ENCODE measurements around the gene NUP210.

The NUP210 gene

DNA sequence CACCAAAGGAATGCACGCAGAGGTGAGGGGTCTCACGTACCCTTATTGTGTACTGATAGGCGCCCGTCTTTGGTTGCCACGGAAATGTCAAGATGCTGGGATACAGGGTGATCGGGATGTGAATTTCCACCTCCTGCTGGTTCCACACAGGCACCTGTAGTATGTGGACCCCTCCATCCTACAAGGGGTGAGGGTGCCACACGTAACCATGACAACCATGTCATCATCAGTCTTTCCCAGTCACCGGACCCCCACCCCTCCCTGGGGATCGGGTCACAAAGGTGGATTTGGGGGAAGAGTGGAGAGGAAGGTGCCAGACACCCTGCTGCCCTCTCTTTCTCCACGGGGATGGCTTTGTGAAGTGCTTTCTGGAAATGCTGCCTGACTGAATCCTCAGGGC lies 44.7 kb downstream of the NUP210 start:
- no peak for DNase-seq (ENCODE audit: low read depth)

DNA sequence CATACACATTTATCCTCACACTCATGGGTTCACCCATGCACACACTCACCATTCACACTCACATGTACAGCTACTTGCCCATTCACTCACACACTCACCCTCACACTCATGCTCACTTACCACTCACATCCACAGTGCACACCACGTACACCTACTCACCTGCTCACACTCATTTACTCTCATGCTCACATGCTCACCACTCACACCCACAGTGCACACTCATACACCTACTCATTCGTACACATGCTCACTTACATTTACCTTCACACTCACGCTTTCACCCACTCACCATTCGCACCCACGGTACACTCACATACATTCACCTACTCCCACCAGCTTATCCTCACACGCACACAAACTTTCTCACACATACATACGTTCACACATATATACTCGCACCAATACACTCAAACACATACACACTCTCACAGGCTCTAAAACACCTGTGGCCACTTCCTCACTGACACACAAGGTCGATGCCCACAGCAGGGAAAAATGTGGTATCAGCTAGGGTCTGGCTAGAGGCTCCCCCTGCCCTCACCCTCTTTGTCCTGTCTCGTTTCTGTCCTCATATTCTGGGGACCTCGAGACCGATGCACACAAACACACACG lies 46.0 kb downstream of the NUP210 start:
- no peak for DNase-seq (ENCODE audit: low read depth)

GRCh38 chr3:13372656-13373055 lies 47.5 kb downstream of the NUP210 start:
- no peak for DNase-seq (ENCODE audit: low read depth)

DNA sequence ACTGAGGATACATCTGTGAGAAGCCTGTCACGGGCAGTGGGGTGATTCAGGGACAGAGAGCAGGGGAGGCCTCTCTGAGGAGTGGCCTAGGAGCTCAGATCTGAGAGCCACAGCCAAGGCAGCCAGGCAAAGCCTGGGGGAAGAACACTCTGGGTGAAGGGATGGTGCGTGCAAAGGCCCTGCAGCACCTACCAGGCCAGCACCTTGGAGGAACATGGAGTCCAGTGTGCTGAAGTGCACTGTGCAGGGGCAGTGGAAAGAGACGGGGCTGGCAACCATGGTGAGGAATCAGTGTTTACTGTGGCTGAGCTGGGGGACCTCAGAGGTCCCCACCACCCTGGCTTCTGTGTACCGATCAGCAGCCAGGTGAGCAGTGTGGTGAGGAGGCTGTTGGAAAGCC lies 48.0 kb downstream of the NUP210 start:
- no peak for DNase-seq (ENCODE audit: low read depth)

DNA sequence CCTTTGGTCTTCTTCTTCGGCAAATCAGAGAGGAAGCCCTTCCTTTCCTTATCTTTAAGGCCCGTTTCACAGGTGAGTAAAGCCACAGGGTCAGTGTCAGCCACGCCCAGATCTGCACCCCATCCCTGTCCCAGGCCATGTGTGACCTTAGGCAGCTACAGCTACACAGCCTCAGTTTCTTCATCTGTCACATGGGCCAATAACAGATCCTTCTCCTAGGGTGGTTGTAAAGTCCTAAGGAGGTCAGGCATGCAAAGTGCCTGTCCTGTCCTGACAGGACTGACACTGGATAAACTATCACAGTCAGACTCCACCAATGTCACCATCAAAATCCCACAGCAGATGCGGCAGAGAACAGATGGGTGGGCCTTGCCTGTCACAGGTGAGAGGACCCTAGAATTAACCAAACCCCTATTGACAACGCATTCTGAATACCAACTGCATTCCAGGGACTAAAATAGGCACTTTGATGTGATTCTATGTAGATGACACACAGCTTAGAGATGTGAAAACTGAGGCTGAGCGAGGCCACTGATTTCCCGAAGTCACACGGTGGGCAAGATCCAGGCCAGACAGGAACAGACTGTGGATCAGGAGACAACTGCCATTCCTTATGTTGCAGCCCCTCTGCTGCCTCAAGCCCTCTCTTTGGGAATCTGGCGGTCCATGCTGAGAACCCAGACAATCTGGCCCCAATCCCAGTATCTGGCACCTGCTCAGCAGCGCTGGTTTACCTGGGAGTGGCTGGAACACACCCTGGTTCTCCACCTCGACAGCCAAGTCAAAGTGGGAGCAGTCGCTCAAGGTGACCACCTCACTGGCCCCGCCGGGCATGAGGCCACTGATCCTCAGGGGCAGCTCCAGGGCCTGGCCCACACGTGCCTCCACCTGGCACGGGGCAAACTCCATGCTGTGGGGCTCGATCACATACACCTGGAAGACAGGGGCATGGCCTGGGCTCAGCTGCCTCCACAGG lies 48.7 kb downstream of the NUP210 start:
- no peak for DNase-seq (ENCODE audit: low read depth)

GRCh38 chr3:13370609-13371008 lies 49.5 kb downstream of the NUP210 start:
- DNase-seq (ENCODE audit: low read depth), result no peak

DNA sequence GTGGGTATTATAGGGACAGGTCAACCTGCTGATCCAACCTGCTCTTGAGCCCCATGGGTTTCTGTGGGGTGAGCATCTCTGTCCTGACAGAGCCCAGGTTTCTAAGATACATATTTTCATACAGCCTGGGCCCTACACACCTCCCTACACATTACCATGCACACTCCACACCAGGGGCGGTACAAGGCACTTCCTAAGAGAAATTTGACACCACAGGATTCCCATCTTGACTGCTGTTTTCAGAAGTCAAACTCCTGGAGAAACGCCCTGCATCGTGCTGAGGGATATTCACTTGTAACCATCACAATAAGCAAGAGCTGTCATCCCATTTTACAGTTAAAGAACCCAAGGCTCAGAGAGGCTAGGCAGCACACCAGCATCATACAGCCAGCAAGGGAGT lies 50.1 kb downstream of the NUP210 start:
- DNase-seq (ENCODE audit: low read depth), result no peak

- no peak for DNase-seq (ENCODE audit: low read depth)
These were observed 51.3 kb downstream of the NUP210 start for GRCh38 chr3:13368834-13369233.

GRCh38 chr3:13367728-13368127 lies 52.4 kb downstream of the NUP210 start:
- no peak for DNase-seq (ENCODE audit: low read depth)

DNA sequence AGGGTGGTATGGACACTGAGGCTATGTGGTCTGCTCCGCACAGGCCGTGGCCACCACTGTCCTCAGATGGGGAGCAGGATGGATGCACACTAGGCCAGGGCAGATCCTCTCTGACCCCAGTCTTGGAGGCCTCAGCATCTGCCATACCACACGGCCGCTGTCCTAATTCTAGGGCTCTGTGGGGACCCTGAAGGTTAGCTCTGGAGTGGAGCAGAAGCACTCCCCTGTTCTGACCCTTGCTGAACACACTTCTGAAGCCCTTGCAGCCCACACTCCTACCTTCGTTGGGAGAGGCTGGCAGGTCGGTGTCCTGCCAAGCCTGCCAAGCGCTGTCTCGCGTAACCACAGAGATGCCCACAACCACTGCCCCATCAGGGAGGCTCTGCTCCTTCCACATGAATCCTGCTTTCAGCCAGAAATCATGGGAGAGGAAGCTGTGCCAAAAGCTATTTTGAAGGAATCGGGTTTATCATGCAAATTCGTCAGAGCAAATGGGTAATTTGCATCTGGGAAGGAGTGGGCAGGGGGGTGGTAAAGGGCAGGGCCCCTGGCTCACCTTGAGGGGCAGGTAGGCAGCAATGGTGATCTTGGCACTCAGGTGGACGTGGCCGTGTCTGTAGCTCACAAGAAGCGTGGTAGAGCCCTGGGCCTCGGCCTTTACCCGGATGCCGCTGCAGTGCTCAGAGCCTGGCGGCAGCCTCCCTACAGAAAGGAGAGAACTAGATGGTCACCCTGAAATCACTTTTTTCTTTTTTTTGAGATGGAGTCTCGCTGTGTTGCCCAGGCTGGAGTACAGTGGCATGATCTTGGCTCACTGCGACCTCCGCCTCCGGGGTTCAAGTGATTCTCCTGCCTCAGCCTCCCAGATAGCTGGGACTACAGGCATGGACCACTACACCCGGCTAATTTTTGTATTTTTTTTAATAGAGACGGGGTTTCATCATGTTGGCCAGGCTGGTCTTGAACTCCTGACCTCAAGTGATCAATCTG lies 54.4 kb downstream of the NUP210 start:
- no peak for DNase-seq (ENCODE audit: low read depth)

DNA sequence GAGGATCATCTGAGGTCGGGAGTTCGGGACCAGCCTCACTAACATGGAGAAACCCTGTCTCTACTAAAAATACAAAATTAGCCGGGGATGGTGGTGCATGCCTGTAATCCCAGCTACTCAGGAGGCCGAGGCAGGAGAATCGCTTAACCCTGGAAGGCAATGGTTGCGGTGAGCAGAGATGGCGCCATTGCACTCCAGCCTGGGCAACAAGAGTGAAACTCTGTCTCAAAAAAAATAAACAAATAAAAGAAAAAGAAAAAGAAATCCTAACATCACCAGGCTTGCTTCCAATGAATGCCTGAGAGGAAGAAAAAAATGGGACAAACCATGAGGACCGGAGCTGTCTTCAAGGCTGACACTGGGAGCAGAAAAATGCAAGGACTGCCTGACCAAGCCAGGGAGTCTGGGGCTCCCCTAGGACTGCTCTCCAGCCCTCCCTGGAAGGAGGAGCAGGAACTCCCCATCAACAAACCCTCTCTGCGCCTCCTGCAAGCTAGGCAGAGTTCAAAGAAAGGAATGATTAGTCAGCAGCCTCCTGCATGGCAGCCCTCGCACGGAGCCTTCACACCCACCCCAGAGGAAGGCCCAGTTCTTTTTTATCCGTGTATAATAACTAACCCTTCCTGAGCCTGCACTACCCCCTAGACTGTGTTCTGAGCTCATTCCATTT lies 55.4 kb downstream of the NUP210 start:
- no peak for DNase-seq (ENCODE audit: low read depth)

- no peak for DNase-seq (ENCODE audit: low read depth)
These were observed 57.6 kb downstream of the NUP210 start for GRCh38 chr3:13362551-13362950.

GRCh38 chr3:13359916-13360315 lies 60.2 kb downstream of the NUP210 start:
- no peak for DNase-seq (ENCODE audit: low read depth)

GRCh38 chr3:13358643-13359042 lies 61.5 kb downstream of the NUP210 start:
- no peak for DNase-seq (ENCODE audit: low read depth)

DNA sequence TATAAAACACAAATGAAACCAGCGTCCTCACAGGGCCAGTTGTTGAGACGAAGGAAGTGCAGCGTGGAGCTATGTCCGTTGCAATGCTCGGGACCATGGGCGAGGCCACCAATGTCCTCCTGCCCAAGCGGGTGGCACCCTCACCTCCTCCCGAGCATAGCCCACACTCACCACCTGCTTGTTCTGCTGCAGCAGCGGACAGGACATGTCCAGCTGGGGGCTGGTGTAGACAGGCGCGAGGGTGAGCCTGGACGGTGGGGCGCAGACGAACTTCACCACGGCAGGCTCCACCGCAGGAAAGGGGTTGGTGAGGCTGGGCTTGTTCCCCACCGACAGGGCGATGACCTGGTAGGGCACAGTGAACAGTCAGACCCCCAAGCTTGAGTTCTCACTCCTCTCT lies 62.1 kb downstream of the NUP210 start:
- DNase-seq (ENCODE audit: low read depth), result no peak

DNA sequence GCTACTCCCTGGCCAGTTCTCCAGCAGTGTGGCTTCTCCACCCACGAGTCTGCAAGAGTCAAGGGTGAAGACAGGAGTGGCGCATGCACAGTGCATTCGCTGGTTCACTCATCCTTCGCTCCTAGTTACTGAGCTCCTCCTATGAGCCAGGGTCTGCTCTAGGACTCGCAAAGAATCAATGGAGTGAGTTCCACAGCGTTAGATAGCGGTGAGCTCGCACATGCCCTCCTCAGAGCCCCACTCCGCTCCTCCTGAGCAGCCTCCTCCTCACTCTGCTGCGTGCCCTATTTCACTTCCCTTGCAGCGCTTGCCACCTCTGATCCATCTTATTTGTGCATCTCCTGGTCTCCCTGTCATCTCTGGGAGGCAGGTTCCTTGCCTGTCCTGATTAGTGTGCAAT lies 63.0 kb downstream of the NUP210 start:
- no peak for DNase-seq (ENCODE audit: low read depth)

- DNase-seq (ENCODE audit: low read depth), result no peak
These were observed 66.1 kb downstream of the NUP210 start for GRCh38 chr3:13353936-13354542.

- no peak for DNase-seq (ENCODE audit: low read depth)
These were observed 66.6 kb downstream of the NUP210 start for GRCh38 chr3:13353506-13353905.

- peak; percentile 12 for DNase-seq (ENCODE audit: low read depth)
These were observed 67.4 kb downstream of the NUP210 start for GRCh38 chr3:13352621-13353131.

GRCh38 chr3:13349823-13350222 lies 70.3 kb downstream of the NUP210 start:
- DNase-seq (ENCODE audit: low read depth), result no peak
